ENCODE data around the gene MSS51.
A peak's percentile ranks its signal among the peaks of the same experiment; 100 is the strongest.

Gene MSS51

GRCh38 chr10:73388228-73388627, 45.1 kb downstream of the MSS51 start:
- Histone ChIP-seq H2AFZ (ENCODE audit: low read length) (no peak overlapping the region), H3K9me2 (replicated peaks; ENCODE audit: low read depth, low read length) (no peaks in the 10 kb centered on the region), H3K36me3 (ENCODE audit: insufficient read depth, low read length) (peaks cover 73% of the 10 kb centered on the region; the same call in 1 of the 2 replicates), H3K4me1 (ENCODE audit: insufficient read depth, low read length, poor library complexity, severe bottlenecking) (no peaks in the 10 kb centered on the region), H3K9ac (ENCODE audit: low read depth, low read length, poor library complexity, severe bottlenecking) (no peak overlapping the region), H3K4me2 (ENCODE audit: low read depth, low read length, poor library complexity, severe bottlenecking) (no peak overlapping the region), H3K79me2 (ENCODE audit: insufficient read depth, low read length) (no peaks in the 10 kb centered on the region), H3K4me3 (ENCODE audit: low read length, poor library complexity, severe bottlenecking) (no peak overlapping the region), H3K9me3 (ENCODE audit: insufficient read depth, low read depth, low read length) (no peaks in the 10 kb centered on the region), H3K27me3 (ENCODE audit: insufficient read depth, low read length, poor library complexity, severe bottlenecking) (no peaks in the 10 kb centered on the region), H4K20me1 (ENCODE audit: insufficient read depth, low read length, poor library complexity, severe bottlenecking) (no peaks in the 10 kb centered on the region), H3F3A (ENCODE audit: low read depth) (no peaks in the 10 kb centered on the region)
- TF ChIP-seq CTCF (conservative IDR thresholded peaks at IDR 0.05; ENCODE audit: low read length), result no peak
- no peak for TF ChIP-seq EZH2phosphoT487 (IDR thresholded peaks at IDR 0.05; ENCODE audit: borderline replicate concordance)

- no peaks in the 10 kb centered on the region for H3K27me3 ChIP-seq (ENCODE audit: insufficient read depth, low read length, poor library complexity, severe bottlenecking)
- no peaks in the 10 kb centered on the region for H3F3A ChIP-seq (ENCODE audit: low read depth)
- no peak overlapping the region for H3K9ac ChIP-seq (ENCODE audit: low read depth, low read length, poor library complexity, severe bottlenecking)
- H3K4me3 ChIP-seq (ENCODE audit: low read length, poor library complexity, severe bottlenecking), result no peak overlapping the region
- H4K20me1 ChIP-seq (ENCODE audit: insufficient read depth, low read length, poor library complexity, severe bottlenecking), result no peaks in the 10 kb centered on the region
- H3K36me3 ChIP-seq (ENCODE audit: insufficient read depth, low read length), result peaks cover 86% of the 10 kb centered on the region; the same call in 1 of the 2 replicates
- no peak overlapping the region for H2AFZ ChIP-seq (ENCODE audit: low read length)
- H3K4me2 ChIP-seq (ENCODE audit: low read depth, low read length, poor library complexity, severe bottlenecking), result no peak overlapping the region
- H3K9me2 ChIP-seq (replicated peaks; ENCODE audit: low read depth, low read length), result no peaks in the 10 kb centered on the region
- H3K4me1 ChIP-seq (ENCODE audit: insufficient read depth, low read length, poor library complexity, severe bottlenecking), result no peaks in the 10 kb centered on the region
- TF ChIP-seq CTCF (conservative IDR thresholded peaks at IDR 0.05; ENCODE audit: low read length), result no peak
- no peak for TF ChIP-seq EZH2phosphoT487 (IDR thresholded peaks at IDR 0.05; ENCODE audit: borderline replicate concordance)
- no peaks in the 10 kb centered on the region for H3K79me2 ChIP-seq (ENCODE audit: insufficient read depth, low read length)
- no peaks in the 10 kb centered on the region for H3K9me3 ChIP-seq (ENCODE audit: insufficient read depth, low read depth, low read length)
These were observed 46.8 kb downstream of the MSS51 start for GRCh38 chr10:73386583-73386982.

GRCh38 chr10:73379064-73379748, 54.2 kb downstream of the MSS51 start:
- Histone ChIP-seq H3K9ac (ENCODE audit: low read depth, low read length, poor library complexity, severe bottlenecking) (peak overlapping the region; percentile 15), H3K27me3 (ENCODE audit: insufficient read depth, low read length, poor library complexity, severe bottlenecking) (no peaks in the 10 kb centered on the region), H3K36me3 (ENCODE audit: insufficient read depth, low read length) (peaks cover 88% of the 10 kb centered on the region), H4K20me1 (ENCODE audit: insufficient read depth, low read length, poor library complexity, severe bottlenecking) (no peaks in the 10 kb centered on the region), H3K4me2 (ENCODE audit: low read depth, low read length, poor library complexity, severe bottlenecking) (peak overlapping the region; percentile 14), H3K4me1 (ENCODE audit: insufficient read depth, low read length, poor library complexity, severe bottlenecking) (peaks cover 11% of the 10 kb centered on the region), H3K79me2 (ENCODE audit: insufficient read depth, low read length) (no peaks in the 10 kb centered on the region), H3K4me3 (ENCODE audit: low read length, poor library complexity, severe bottlenecking) (peak overlapping the region; percentile 22), H3K9me2 (replicated peaks; ENCODE audit: low read depth, low read length) (no peaks in the 10 kb centered on the region), H2AFZ (ENCODE audit: low read length) (no peak overlapping the region), H3F3A (ENCODE audit: low read depth) (no peaks in the 10 kb centered on the region; the same call in 1 of the 2 replicates), H3K9me3 (ENCODE audit: insufficient read depth, low read depth, low read length) (no peaks in the 10 kb centered on the region)
- no peak for TF ChIP-seq EZH2phosphoT487 (IDR thresholded peaks at IDR 0.05; ENCODE audit: borderline replicate concordance)

- TF ChIP-seq EZH2phosphoT487 (IDR thresholded peaks at IDR 0.05; ENCODE audit: borderline replicate concordance) (no peak), CTCF (conservative IDR thresholded peaks at IDR 0.05; ENCODE audit: low read length) (no peak)
- Histone ChIP-seq H3K27me3 (ENCODE audit: insufficient read depth, low read length, poor library complexity, severe bottlenecking) (no peaks in the 10 kb centered on the region), H4K20me1 (ENCODE audit: insufficient read depth, low read length, poor library complexity, severe bottlenecking) (no peaks in the 10 kb centered on the region), H3K4me1 (ENCODE audit: insufficient read depth, low read length, poor library complexity, severe bottlenecking) (peaks cover 11% of the 10 kb centered on the region), H3K9me2 (replicated peaks; ENCODE audit: low read depth, low read length) (no peaks in the 10 kb centered on the region), H3K36me3 (ENCODE audit: insufficient read depth, low read length) (peaks cover 67% of the 10 kb centered on the region), H3K4me2 (ENCODE audit: low read depth, low read length, poor library complexity, severe bottlenecking) (no peak overlapping the region), H3K9ac (ENCODE audit: low read depth, low read length, poor library complexity, severe bottlenecking) (no peak overlapping the region), H3F3A (ENCODE audit: low read depth) (no peaks in the 10 kb centered on the region; the same call in 1 of the 2 replicates), H3K79me2 (ENCODE audit: insufficient read depth, low read length) (no peaks in the 10 kb centered on the region), H3K9me3 (ENCODE audit: insufficient read depth, low read depth, low read length) (no peaks in the 10 kb centered on the region), H2AFZ (ENCODE audit: low read length) (no peak overlapping the region), H3K4me3 (ENCODE audit: low read length, poor library complexity, severe bottlenecking) (no peak overlapping the region)
These were observed 56.7 kb downstream of the MSS51 start for GRCh38 chr10:73376679-73377078.

All from Loucy (cell line).